HG03108 (cell line): ENCODE data around the gene DNTT.

ENCODE experiments used
- ATAC-seq: cut with Tn5 transposase; IDR thresholded peaks from one replicate; pipeline ENCODE4 v1.9.1; 2021; ENCODE audit warnings: moderate library complexity; ENCODE audit not compliant: unreplicated experiment

DNTT gene

GRCh38 chr10:96275685-96276418 lies 28.4 kb upstream of the DNTT start:
- ATAC-seq: no peak

GRCh38 chr10:96276426-96276825 lies 27.8 kb upstream of the DNTT start:
- ATAC-seq: no peak

GRCh38 chr10:96276831-96277230 lies 27.4 kb upstream of the DNTT start:
- ATAC-seq: no peak

GRCh38 chr10:96279191-96279641 lies 25.0 kb upstream of the DNTT start:
- ATAC-seq: no peak

GRCh38 chr10:96280859-96281258 lies 23.4 kb upstream of the DNTT start:
- ATAC-seq: no peak

- no peak for ATAC-seq
These were observed 22.7 kb upstream of the DNTT start for GRCh38 chr10:96281444-96282029.

GRCh38 chr10:96283351-96283750 lies 20.9 kb upstream of the DNTT start:
- ATAC-seq: no peak

- no peak for ATAC-seq
These were observed 20.5 kb upstream of the DNTT start for GRCh38 chr10:96283756-96284155.

GRCh38 chr10:96285331-96285752 lies 18.9 kb upstream of the DNTT start:
- no peak for ATAC-seq

GRCh38 chr10:96287392-96288105 lies 16.7 kb upstream of the DNTT start:
- peak; percentile 49 for ATAC-seq

- peak; percentile 67 for ATAC-seq
These were observed 16.0 kb upstream of the DNTT start for GRCh38 chr10:96288151-96288621.

GRCh38 chr10:96289218-96289910 lies 14.9 kb upstream of the DNTT start:
- ATAC-seq: no peak

GRCh38 chr10:96290368-96291133 lies 13.7 kb upstream of the DNTT start:
- ATAC-seq: no peak

GRCh38 chr10:96292971-96293920 lies 11.0 kb upstream of the DNTT start:
- no peak for ATAC-seq

- no peak for ATAC-seq
These were observed 8.8 kb upstream of the DNTT start for GRCh38 chr10:96295475-96295874.

- ATAC-seq: no peak
These were observed 6.7 kb upstream of the DNTT start for GRCh38 chr10:96297486-96297885.

- no peak for ATAC-seq
These were observed 5.9 kb upstream of the DNTT start for GRCh38 chr10:96298362-96298761.

GRCh38 chr10:96299383-96299782 lies 4.9 kb upstream of the DNTT start:
- ATAC-seq: no peak

- no peak for ATAC-seq
These were observed 2.6 kb upstream of the DNTT start for GRCh38 chr10:96301616-96302015.
